ENCODE results near the gene PHGDH. TPM values are rescaled to one million over a fixed set of nuclear protein-coding genes. Genes with fewer than 3 reads are reported as not detected.
A peak's percentile ranks its signal among the peaks of the same experiment; 100 is the strongest.

Gene PHGDH
- total RNA-seq, 1 donor from 2014 or later: 146 TPM

DNA sequence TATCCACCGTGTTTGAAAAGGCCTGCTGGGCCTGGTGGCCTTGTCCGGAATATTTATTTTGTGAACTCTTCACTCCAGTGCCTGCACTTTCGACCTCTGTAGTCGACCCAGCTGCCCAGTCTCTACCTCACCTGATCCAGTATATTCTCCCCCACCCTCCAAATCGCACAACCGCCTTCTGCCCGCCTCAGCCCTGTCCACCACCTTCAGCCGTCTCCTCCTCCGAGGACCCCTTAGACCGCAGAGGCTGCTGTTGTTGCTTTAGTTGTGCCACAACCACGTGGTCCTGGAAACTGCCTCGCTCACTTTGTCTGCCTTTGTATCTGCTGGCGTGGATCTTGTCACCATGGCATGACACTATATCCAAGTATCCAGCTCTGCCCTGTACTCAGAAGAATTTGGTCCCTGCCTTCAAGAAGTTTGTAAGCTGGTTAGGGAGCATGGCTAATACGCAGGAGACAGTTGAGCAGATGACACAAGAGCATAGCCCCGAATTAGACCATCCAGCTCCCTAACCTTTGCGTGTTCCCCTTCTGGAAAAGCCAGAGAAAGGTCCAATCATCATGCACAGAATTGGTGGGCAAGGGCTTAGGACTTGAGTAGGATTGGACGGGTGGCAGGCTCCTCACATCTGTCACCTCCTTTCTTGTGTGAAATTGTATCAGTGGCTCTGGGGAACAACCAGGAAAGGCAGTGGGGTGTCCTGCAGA is 1.5 kb downstream of the PHGDH start:
- TF ChIP-seq, protein P1, sequence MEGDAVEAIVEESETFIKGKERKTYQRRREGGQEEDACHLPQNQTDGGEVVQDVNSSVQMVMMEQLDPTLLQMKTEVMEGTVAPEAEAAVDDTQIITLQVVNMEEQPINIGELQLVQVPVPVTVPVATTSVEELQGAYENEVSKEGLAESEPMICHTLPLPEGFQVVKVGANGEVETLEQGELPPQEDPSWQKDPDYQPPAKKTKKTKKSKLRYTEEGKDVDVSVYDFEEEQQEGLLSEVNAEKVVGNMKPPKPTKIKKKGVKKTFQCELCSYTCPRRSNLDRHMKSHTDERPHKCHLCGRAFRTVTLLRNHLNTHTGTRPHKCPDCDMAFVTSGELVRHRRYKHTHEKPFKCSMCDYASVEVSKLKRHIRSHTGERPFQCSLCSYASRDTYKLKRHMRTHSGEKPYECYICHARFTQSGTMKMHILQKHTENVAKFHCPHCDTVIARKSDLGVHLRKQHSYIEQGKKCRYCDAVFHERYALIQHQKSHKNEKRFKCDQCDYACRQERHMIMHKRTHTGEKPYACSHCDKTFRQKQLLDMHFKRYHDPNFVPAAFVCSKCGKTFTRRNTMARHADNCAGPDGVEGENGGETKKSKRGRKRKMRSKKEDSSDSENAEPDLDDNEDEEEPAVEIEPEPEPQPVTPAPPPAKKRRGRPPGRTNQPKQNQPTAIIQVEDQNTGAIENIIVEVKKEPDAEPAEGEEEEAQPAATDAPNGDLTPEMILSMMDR (conservative IDR thresholded peaks at IDR 0.05; ENCODE audit: low read depth, low read length): no peak
- no peak for DNase-seq (ENCODE audit: low read depth)
- peak overlapping the region; percentile 64 for H3K4me3 ChIP-seq (ENCODE audit: low read depth, low read length)

DNA sequence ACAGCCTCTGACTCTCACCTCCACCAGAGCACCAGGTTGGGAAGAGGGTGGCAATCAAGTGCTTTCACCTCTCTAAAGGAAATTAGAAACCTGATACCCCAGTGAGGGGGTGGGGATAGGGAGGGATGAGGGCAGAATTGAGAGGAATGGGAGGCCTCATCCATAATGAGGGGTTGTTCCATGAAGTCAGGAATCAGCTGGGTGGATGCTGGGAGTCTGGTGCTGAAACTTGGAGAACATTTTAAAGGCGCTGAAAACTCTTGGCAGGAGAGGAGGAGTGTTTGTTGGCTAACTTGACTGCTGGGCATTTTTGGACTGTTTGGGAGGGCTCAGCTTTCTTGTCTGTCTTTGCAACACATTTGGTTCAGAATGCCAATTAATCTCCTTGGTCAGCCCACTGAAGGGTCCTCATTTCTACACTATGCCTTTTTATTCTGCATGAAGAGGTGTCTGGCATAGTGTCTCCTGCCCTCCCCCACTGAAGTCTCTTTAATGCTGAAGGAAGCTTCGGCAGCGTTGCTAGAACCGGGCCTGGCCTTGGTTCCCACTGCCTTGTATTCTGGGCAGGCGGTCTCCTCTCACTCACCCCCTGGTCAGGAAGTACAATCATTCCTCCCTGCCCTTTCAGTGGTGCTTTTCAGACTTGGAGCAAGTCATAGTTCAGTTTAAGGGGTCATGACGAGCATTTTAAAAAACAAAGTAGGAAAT is 2.2 kb downstream of the PHGDH start:
- DNase-seq (ENCODE audit: low read depth): no peak
- TF ChIP-seq, protein P1 (conservative IDR thresholded peaks at IDR 0.05; ENCODE audit: low read depth, low read length): no peak
- no peak overlapping the region for H3K4me3 ChIP-seq (ENCODE audit: low read depth, low read length)

DNA sequence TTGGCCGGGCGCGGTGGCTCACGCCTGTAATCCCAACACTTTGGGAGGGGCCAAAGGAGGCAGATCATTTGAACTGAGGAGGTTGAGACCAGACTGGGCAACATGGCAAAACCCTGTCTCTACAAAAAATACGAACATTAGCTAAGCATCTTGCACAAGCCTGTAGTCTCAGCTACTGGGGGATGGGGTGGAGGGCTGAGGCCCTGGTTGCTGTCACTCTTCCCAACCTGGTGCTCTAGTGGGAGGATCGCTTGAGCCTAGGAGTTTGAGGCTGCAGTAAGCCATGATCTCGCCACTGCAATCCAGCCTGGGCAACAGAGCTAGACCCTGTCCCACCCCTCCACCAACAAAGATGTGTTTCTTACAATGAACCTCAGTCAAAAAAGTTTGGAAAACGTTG is 2.8 kb downstream of the PHGDH start:
- H3K4me3 ChIP-seq (ENCODE audit: low read depth, low read length): no peak overlapping the region
- no peak for DNase-seq (ENCODE audit: low read depth)
- TF ChIP-seq, protein P1 (conservative IDR thresholded peaks at IDR 0.05; ENCODE audit: low read depth, low read length): no peak

DNA sequence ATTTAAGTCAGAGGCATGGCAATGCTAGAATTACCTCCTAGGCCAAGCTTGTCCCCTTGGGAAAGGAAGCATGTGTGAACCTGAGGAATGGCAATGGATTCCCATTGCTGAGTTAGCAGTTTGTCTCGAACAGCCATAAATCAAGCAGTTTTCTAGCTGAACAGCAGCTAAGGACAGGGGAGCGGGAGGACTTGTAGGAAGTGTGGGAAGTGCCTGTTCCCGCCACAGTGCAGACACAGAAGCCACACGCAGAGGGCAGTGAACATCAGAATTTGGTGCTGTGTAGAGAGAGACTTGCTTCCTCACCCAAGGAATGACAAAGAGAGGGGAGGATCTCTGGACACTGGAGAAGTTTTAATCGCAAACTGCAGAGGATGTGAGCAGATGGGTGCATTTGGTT is 3.8 kb downstream of the PHGDH start:
- TF ChIP-seq, protein P1 (conservative IDR thresholded peaks at IDR 0.05; ENCODE audit: low read depth, low read length): no peak
- no peak overlapping the region for H3K4me3 ChIP-seq (ENCODE audit: low read depth, low read length)
- DNase-seq (ENCODE audit: low read depth): no peak

DNA sequence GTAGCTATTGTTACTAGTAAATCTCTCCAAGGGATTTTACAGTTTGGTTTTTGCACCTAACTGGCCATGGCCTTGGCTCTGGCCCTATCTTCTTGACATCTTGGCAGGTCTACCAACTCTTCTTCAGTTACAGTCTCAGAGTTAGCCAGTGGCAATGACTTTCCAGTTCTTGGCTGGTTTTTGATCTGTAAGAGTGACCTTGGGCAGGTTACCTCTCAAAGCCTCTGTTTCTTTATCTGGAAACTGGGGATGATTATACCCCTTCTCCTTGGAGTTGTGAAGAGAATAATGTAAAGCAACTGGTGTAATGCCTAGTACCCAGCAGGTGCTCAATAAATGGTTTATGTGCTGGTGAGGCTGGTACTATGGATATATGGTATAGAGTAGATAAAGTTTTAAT is 6.7 kb downstream of the PHGDH start:
- no peak overlapping the region for H3K4me3 ChIP-seq (ENCODE audit: low read depth, low read length)
- no peak for DNase-seq (ENCODE audit: low read depth)
- TF ChIP-seq, protein P1 (conservative IDR thresholded peaks at IDR 0.05; ENCODE audit: low read depth, low read length): no peak

DNA sequence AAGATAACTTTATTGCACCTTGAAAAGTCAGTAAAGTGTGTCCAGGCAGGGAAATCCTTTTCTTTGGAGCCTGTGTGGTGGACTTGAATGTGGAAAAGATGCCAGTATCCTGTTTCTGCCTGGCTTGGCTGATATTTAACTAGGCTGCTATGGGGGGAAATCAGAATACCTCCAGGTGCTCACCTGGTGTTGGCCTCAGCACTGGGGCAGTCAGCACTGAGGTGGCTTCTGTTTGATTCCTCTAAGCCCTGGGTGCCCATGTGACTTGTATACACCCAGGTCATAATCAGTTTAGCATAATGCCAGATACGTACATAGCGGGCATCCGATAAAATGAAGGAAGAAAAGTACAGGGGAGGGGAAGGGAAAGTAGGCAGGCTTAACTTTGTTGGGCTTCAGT is 7.2 kb downstream of the PHGDH start:
- no peak overlapping the region for H3K4me3 ChIP-seq (ENCODE audit: low read depth, low read length)
- no peak for DNase-seq (ENCODE audit: low read depth)

More for the DNA sequence above, 7.2 kb downstream of the PHGDH start:
- TF ChIP-seq, protein P1 (conservative IDR thresholded peaks at IDR 0.05; ENCODE audit: low read depth, low read length): no peak
